Neural cell (in vitro differentiated cells): ENCODE data around the gene PTPRN2. TPM values are rescaled to one million over a fixed set of nuclear protein-coding genes. Genes with fewer than 3 reads are reported as not detected.

ENCODE experiments used
- H2AFZ ChIP-seq: fragments of 200-600, 300-800 bp; sonication (generic), shearing (Covaris generic); 2 replicates; pipeline ENCODE4 v1.6.0; 2014; ENCODE audit warnings: low read depth, mild to moderate bottlenecking, antibody characterized with exemption, low read length, moderate library complexity
- H3F3A ChIP-seq: fragments of 200-600 bp; shearing (Covaris generic); 2 replicates; pipeline ENCODE4 v1.6.1; 2016; ENCODE audit warnings: mild to moderate bottlenecking, moderate library complexity, mixed read lengths, antibody characterized with exemption, low read length; ENCODE audit not compliant: insufficient read depth, poor library complexity, severe bottlenecking
- H3K27ac ChIP-seq: fragments of 200-600, 300-800 bp; sonication (generic), shearing (Covaris generic); 2 replicates; pipeline ENCODE4 v1.5.1; 2014; ENCODE audit warnings: mild to moderate bottlenecking, low read length, moderate library complexity
- H3K27me3 ChIP-seq: fragments of 300-800, 200-600 bp; sonication (generic), shearing (Covaris generic); 2 replicates; pipeline ENCODE4 v1.6.0; 2014; ENCODE audit warnings: mild to moderate bottlenecking, low read depth, low read length, moderate library complexity; ENCODE audit not compliant: insufficient read depth
- H3K36me3 ChIP-seq: fragments of 300-800, 200-600 bp; sonication (generic), shearing (Covaris generic); 2 replicates; pipeline ENCODE4 v1.5.1; 2014; ENCODE audit warnings: mild to moderate bottlenecking, antibody characterized with exemption, low read length, moderate library complexity; ENCODE audit not compliant: insufficient read depth
- H3K4me2 ChIP-seq: fragments of 300-800, 200-600 bp; sonication (generic), shearing (Covaris generic); 2 replicates; pipeline ENCODE4 v1.6.0; 2014; ENCODE audit warnings: mild to moderate bottlenecking, low read length
- H3K4me3 ChIP-seq: fragments of 300-800, 200-600 bp; sonication (generic), shearing (Covaris generic); 2 replicates; pipeline ENCODE4 v1.5.1; 2014; ENCODE audit warnings: mild to moderate bottlenecking, low read length, moderate library complexity
- H3K79me2 ChIP-seq: fragments of 200-600 bp; shearing (Covaris generic); replicated peaks from 2 replicates; pipeline ENCODE4 v1.6.0; 2014; ENCODE audit warnings: mild to moderate bottlenecking, low read length, moderate library complexity; ENCODE audit not compliant: insufficient read depth
- H3K9ac ChIP-seq: fragments of 300-800, 200-600 bp; sonication (generic), shearing (Covaris generic); 2 replicates; pipeline ENCODE4 v1.6.1; 2016; ENCODE audit warnings: mild to moderate bottlenecking, low read length, mixed read lengths
- H3K9me2 ChIP-seq: fragments of 200-600 bp; shearing (Covaris generic); 2 replicates; pipeline ENCODE4 v1.6.1; 2016; ENCODE audit warnings: mild to moderate bottlenecking, low read length, mixed read lengths; ENCODE audit not compliant: insufficient read depth
- H3K9me3 ChIP-seq: fragments of 200-600, 300-800 bp; sonication (generic), shearing (Covaris generic); 2 replicates; pipeline ENCODE4 v1.6.1; 2016; ENCODE audit warnings: mild to moderate bottlenecking, mixed run types, low read length, moderate library complexity, mixed read lengths
- H4K20me1 ChIP-seq: fragments of 200-600 bp; shearing (Covaris generic); 2 replicates; pipeline ENCODE4 v1.6.1; 2016; ENCODE audit warnings: mild to moderate bottlenecking, mixed run types; ENCODE audit not compliant: insufficient read depth
- CTCF ChIP-seq: fragments of 450-650 bp; IDR thresholded peaks from 2 replicates; pipeline ENCODE4 v1.5.1; 2014; ENCODE audit warnings: antibody characterized with exemption, mild to moderate bottlenecking, moderate library complexity; ENCODE audit not compliant: poor library complexity, severe bottlenecking
- EP300 ChIP-seq: fragments of 450-650 bp; conservative IDR thresholded peaks from 2 replicates; pipeline ENCODE4 v1.6.1; 2014; ENCODE audit warnings: antibody characterized with exemption, mild to moderate bottlenecking, moderate library complexity; ENCODE audit not compliant: poor library complexity, severe bottlenecking
- EZH2 ChIP-seq: fragments of 200-600, 300-800 bp; shearing (Covaris generic), sonication (generic); IDR thresholded peaks from 2 replicates; pipeline ENCODE4 v1.6.1; 2014; ENCODE audit warnings: antibody characterized with exemption, low read length, borderline replicate concordance, mild to moderate bottlenecking; ENCODE audit not compliant: insufficient read depth, poor library complexity, severe bottlenecking
- MXI1 ChIP-seq: fragments of 450-650 bp; conservative IDR thresholded peaks from 2 replicates; pipeline ENCODE4 v1.6.1; 2014; ENCODE audit warnings: antibody characterized with exemption, mild to moderate bottlenecking; ENCODE audit not compliant: poor library complexity, severe bottlenecking
- POLR2AphosphoS5 ChIP-seq: IDR thresholded peaks from 2 replicates; pipeline ENCODE4 v1.6.1; 2012
- RAD21 ChIP-seq: fragments of 450-650 bp; conservative IDR thresholded peaks from 2 replicates; pipeline ENCODE4 v1.6.1; 2014; ENCODE audit warnings: antibody characterized with exemption, mild to moderate bottlenecking, moderate library complexity
- REST ChIP-seq: IDR thresholded peaks from 2 replicates; pipeline ENCODE4 v1.6.1; 2012; ENCODE audit warnings: borderline replicate concordance
- SMC3 ChIP-seq: fragments of 450-650 bp; conservative IDR thresholded peaks from 2 replicates; pipeline ENCODE4 v1.6.1; 2014; ENCODE audit warnings: antibody characterized with exemption, mild to moderate bottlenecking, moderate library complexity; ENCODE audit not compliant: poor library complexity
- TAF1 ChIP-seq: IDR thresholded peaks from 2 replicates; pipeline ENCODE4 v1.6.1; 2012; ENCODE audit warnings: low read depth
- polyA plus RNA-seq: library from polyadenylated mRNA; depleted of rRNA; stranded (reverse); fragments of >200 nt; gene quantifications from 2 replicates; pipeline ENCODE4 v1.2.3, GENCODE V29; 2014

The PTPRN2 gene
- polyA plus RNA-seq, 1 donor from 2014 or later = 31.0 TPM

- Histone ChIP-seq H3K9ac (no peak overlapping the region), H3K4me2 (no peak overlapping the region), H3K4me3 (no peak overlapping the region), H3K9me3 (no peaks in the 10 kb centered on the region), H3F3A (no peaks in the 10 kb centered on the region), H3K36me3 (no peaks in the 10 kb centered on the region), H3K79me2 (no peaks in the 10 kb centered on the region), H3K27ac (no peak overlapping the region), H2AFZ (no peak overlapping the region), H3K27me3 (no peaks in the 10 kb centered on the region), H3K9me2 (no peaks in the 10 kb centered on the region), H4K20me1 (no peaks in the 10 kb centered on the region)
- TF ChIP-seq CTCF (no peak), REST (no peak), MXI1 (no peak), RAD21 (no peak), SMC3 (no peak), EP300 (no peak), TAF1 (no peak), POLR2AphosphoS5 (no peak), EZH2 (no peak)
Measured at GRCh38 chr7:158529181-158530096, 58.2 kb downstream of the PTPRN2 start.

- H3K4me3 ChIP-seq = no peak overlapping the region
- no peak overlapping the region for H3K9ac ChIP-seq
- no peaks in the 10 kb centered on the region for H3K79me2 ChIP-seq
- H3K27ac ChIP-seq = no peak overlapping the region
- H3K9me2 ChIP-seq = no peaks in the 10 kb centered on the region
- H2AFZ ChIP-seq = no peak overlapping the region
- no peak overlapping the region for H3K4me2 ChIP-seq
- no peaks in the 10 kb centered on the region for H3F3A ChIP-seq
- no peaks in the 10 kb centered on the region for H3K9me3 ChIP-seq
- TF ChIP-seq POLR2AphosphoS5 = no peak
- TF ChIP-seq SMC3 = no peak
- H3K36me3 ChIP-seq = no peaks in the 10 kb centered on the region
- H3K27me3 ChIP-seq = no peaks in the 10 kb centered on the region
- H4K20me1 ChIP-seq = no peaks in the 10 kb centered on the region
Measured at GRCh38 chr7:158527915-158528502, 59.6 kb downstream of the PTPRN2 start.
